ENCODE data around the gene CTBP2. TPM values are rescaled to one million over a fixed set of nuclear protein-coding genes. Genes with fewer than 3 reads are reported as not detected.
"Not testable (repeated sequence)": the region's sequence is repeated elsewhere in the genome, so short reads cannot be mapped to it uniquely, and the experiment has no call there.

The CTBP2 gene
- total RNA-seq, 1 donor from 2014 or later, result 90.6 TPM

- Mint-ChIP-seq H3K36me3 (ENCODE audit: low read depth) (peaks cover 12% of the 10 kb centered on the region), H3K4me1 (ENCODE audit: low read depth) (peaks cover 78% of the 10 kb centered on the region), H3K27ac (ENCODE audit: unreplicated experiment) (peak overlapping the region; percentile 99), H3K9me3 (ENCODE audit: low read depth) (no peaks in the 10 kb centered on the region), H3K27me3 (ENCODE audit: low read depth) (no peaks in the 10 kb centered on the region), H3K4me3 (ENCODE audit: unreplicated experiment) (peak overlapping the region; percentile 31)
- no peak for DNase-seq (ENCODE audit: low spot score)
- TF ChIP-seq CTCF (IDR thresholded peaks at IDR 0.05), result peak; percentile 67
Measured at GRCh38 chr10:125084191-125084613, 76.2 kb downstream of the CTBP2 start.

GRCh38 chr10:125083576-125083920 lies 76.8 kb downstream of the CTBP2 start:
- Mint-ChIP-seq H3K27ac (ENCODE audit: unreplicated experiment) (peak overlapping the region; percentile 99), H3K36me3 (ENCODE audit: low read depth) (peaks cover 12% of the 10 kb centered on the region), H3K27me3 (ENCODE audit: low read depth) (no peaks in the 10 kb centered on the region), H3K4me3 (ENCODE audit: unreplicated experiment) (peak overlapping the region; percentile 31), H3K9me3 (ENCODE audit: low read depth) (no peaks in the 10 kb centered on the region), H3K4me1 (ENCODE audit: low read depth) (peaks cover 72% of the 10 kb centered on the region)
- no peak for TF ChIP-seq CTCF (IDR thresholded peaks at IDR 0.05)
- no peak for DNase-seq (ENCODE audit: low spot score)

DNA sequence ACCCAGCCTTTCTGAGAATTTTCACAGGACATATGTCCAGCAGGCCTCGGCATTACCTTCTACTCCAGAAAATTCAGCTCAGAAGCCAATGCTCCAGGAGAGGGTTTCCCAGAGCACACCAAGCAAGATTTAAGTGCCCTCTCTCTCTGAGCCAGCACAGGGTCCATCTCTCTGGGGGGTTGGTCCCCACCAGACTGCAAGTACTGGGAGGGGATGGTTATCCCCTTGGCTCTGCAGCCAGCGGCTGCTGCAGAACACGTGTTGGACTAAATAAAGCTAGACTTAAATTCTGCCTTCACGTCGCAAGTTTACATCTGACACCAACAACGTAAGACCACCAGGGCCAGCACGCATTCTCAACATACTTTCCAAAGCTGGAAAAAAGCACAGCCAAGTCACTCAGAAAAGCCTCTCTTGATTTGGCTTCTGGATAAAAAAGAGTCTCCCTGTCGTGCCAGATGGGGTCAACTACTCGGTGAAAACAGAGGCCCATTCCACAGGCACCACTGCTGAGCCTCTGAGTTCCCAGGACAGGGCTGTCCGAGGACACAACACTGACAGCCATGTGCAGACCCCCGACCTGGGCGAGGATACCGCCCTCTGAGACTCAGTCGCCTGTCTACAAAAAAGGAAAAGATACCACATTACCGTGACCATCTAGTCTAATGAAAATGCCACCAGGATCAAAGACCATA lies 77.3 kb downstream of the CTBP2 start:
- peaks cover 71% of the 10 kb centered on the region for H3K4me1 Mint-ChIP-seq (ENCODE audit: low read depth)
- H3K27ac Mint-ChIP-seq (ENCODE audit: unreplicated experiment), result peak overlapping the region; percentile 99
- H3K27me3 Mint-ChIP-seq (ENCODE audit: low read depth), result no peaks in the 10 kb centered on the region
- no peak for TF ChIP-seq CTCF (IDR thresholded peaks at IDR 0.05)
- peaks cover 12% of the 10 kb centered on the region for H3K36me3 Mint-ChIP-seq (ENCODE audit: low read depth)
- H3K9me3 Mint-ChIP-seq (ENCODE audit: low read depth), result no peaks in the 10 kb centered on the region
- DNase-seq (ENCODE audit: low spot score), result no peak
- H3K4me3 Mint-ChIP-seq (ENCODE audit: unreplicated experiment), result no peak overlapping the region

GRCh38 chr10:125082471-125082870 lies 77.9 kb downstream of the CTBP2 start:
- not testable (repeated sequence) for H3K36me3 Mint-ChIP-seq (ENCODE audit: low read depth); H3K9me3 Mint-ChIP-seq (ENCODE audit: low read depth); H3K27me3 Mint-ChIP-seq (ENCODE audit: low read depth); H3K4me3 Mint-ChIP-seq (ENCODE audit: unreplicated experiment); DNase-seq (ENCODE audit: low spot score)
- peaks cover 65% of the 10 kb centered on the region for H3K4me1 Mint-ChIP-seq (ENCODE audit: low read depth)
- H3K27ac Mint-ChIP-seq (ENCODE audit: unreplicated experiment), result peak overlapping the region; percentile 73

DNA sequence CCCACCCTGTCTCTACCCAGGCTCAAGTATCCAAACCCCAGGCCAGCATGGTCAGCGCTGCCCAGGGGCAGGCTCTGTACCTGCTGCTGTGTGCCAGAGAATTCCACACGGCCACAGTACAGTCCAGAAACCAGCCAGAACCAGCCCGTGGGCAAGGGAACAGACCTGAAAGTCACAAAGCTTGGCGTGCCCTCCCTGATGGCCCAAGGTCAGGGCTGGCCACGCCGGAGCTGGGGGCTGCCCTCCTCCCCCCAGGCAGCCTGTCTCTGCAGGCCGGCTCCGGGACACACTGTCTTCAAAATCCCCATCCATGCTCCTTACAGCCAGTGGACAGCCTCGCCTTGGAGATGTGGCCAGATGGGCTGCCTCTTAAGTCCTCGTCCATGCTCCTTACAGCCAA lies 78.4 kb downstream of the CTBP2 start:
- peak overlapping the region; percentile 73 for H3K27ac Mint-ChIP-seq (ENCODE audit: unreplicated experiment)
- no peaks in the 10 kb centered on the region for H3K27me3 Mint-ChIP-seq (ENCODE audit: low read depth)
- peaks cover 66% of the 10 kb centered on the region for H3K4me1 Mint-ChIP-seq (ENCODE audit: low read depth)
- no peaks in the 10 kb centered on the region for H3K9me3 Mint-ChIP-seq (ENCODE audit: low read depth)
- no peak overlapping the region for H3K4me3 Mint-ChIP-seq (ENCODE audit: unreplicated experiment)
- no peak for DNase-seq (ENCODE audit: low spot score)
- no peak for TF ChIP-seq CTCF (IDR thresholded peaks at IDR 0.05)
- peaks cover 5% of the 10 kb centered on the region for H3K36me3 Mint-ChIP-seq (ENCODE audit: low read depth)

GRCh38 chr10:125080984-125081383 lies 79.4 kb downstream of the CTBP2 start:
- Mint-ChIP-seq H3K4me3 (ENCODE audit: unreplicated experiment) (no peak overlapping the region), H3K27me3 (ENCODE audit: low read depth) (no peaks in the 10 kb centered on the region), H3K36me3 (ENCODE audit: low read depth) (peaks cover 9% of the 10 kb centered on the region), H3K4me1 (ENCODE audit: low read depth) (peaks cover 65% of the 10 kb centered on the region), H3K27ac (ENCODE audit: unreplicated experiment) (peak overlapping the region; percentile 58), H3K9me3 (ENCODE audit: low read depth) (no peaks in the 10 kb centered on the region)
- no peak for DNase-seq (ENCODE audit: low spot score)
- no peak for TF ChIP-seq CTCF (IDR thresholded peaks at IDR 0.05)
